GM12878 (cell line): ENCODE results near the gene CATSPERZ. TPM values are rescaled to one million over a fixed set of nuclear protein-coding genes. Genes with fewer than 3 reads are reported as not detected.

Experiments used
- ATF7 ChIP-seq: fragments of 450-650 bp; IDR thresholded peaks from 2 replicates; pipeline ENCODE4 v1.6.1; 2016; ENCODE audit warnings: low read depth, mild to moderate bottlenecking
- BCL11A ChIP-seq: IDR thresholded peaks from 2 replicates; pipeline ENCODE4 v1.6.1; 2011; ENCODE audit warnings: low read depth, low read length
- DPF2 ChIP-seq: fragments of 450-650 bp; IDR thresholded peaks from 2 replicates; pipeline ENCODE4 v1.6.1; 2017; ENCODE audit warnings: mild to moderate bottlenecking
- ELK1 ChIP-seq: IDR thresholded peaks from 2 replicates; pipeline ENCODE4 v1.6.1; 2012; ENCODE audit warnings: low read depth, low read length, improper control_type of control experiment
- EZH2 ChIP-seq: IDR thresholded peaks from 2 replicates; pipeline ENCODE4 v1.6.1; 2012; ENCODE audit warnings: low read depth, mild to moderate bottlenecking, control low read depth, inconsistent platforms, low read length, borderline replicate concordance; ENCODE audit not compliant: control insufficient read depth
- HDAC6 ChIP-seq: fragments of 200-600 bp; sonication (generic); IDR thresholded peaks from one replicate; pipeline ENCODE4 v1.8.0; 2017; ENCODE audit warnings: antibody characterized with exemption; ENCODE audit not compliant: unreplicated experiment
- HDGF ChIP-seq: fragments of 450-650 bp; IDR thresholded peaks from 2 replicates; pipeline ENCODE4 v1.6.1; 2016; ENCODE audit warnings: antibody characterized with exemption
- IKZF1 ChIP-seq: fragments of 450-650 bp; conservative IDR thresholded peaks from 2 replicates; pipeline ENCODE4 v1.6.1; 2017; ENCODE audit warnings: antibody characterized with exemption, mild to moderate bottlenecking
- JUNB ChIP-seq: IDR thresholded peaks from 2 replicates; pipeline ENCODE4 v1.6.1; 2016; ENCODE audit warnings: antibody characterized with exemption, mild to moderate bottlenecking
- JUND ChIP-seq: IDR thresholded peaks from 2 replicates; pipeline ENCODE4 v1.6.1; 2012; ENCODE audit warnings: low read depth, mild to moderate bottlenecking, low read length, improper control_type of control experiment, moderate library complexity
- KDM1A ChIP-seq: fragments of 200-600 bp; sonication (generic); IDR thresholded peaks from 2 replicates; pipeline ENCODE4 v1.6.1; 2016; ENCODE audit warnings: borderline replicate concordance
- MEF2A ChIP-seq: IDR thresholded peaks from 2 replicates; pipeline ENCODE4 v1.6.1; 2011; ENCODE audit warnings: low read depth, mild to moderate bottlenecking, low read length, moderate library complexity; ENCODE audit not compliant: insufficient read depth
- MTA2 ChIP-seq: fragments of 450-650 bp; IDR thresholded peaks from 2 replicates; pipeline ENCODE4 v1.6.1; 2016; ENCODE audit warnings: low read depth, mild to moderate bottlenecking, moderate library complexity
- SPI1 ChIP-seq: IDR thresholded peaks from 2 replicates; pipeline ENCODE4 v1.6.1; 2011; ENCODE audit warnings: low read depth, mild to moderate bottlenecking, low read length, moderate library complexity, borderline replicate concordance; ENCODE audit not compliant: insufficient read depth
- SREBF2 ChIP-seq: IDR thresholded peaks from 2 replicates; pipeline ENCODE4 v1.6.1; 2012; ENCODE audit warnings: mild to moderate bottlenecking, low read length
- ZZZ3 ChIP-seq: IDR thresholded peaks from 2 replicates; pipeline ENCODE4 v1.6.1; 2011; ENCODE audit warnings: low read depth; ENCODE audit not compliant: control insufficient read depth, insufficient read length
- polyA plus RNA-seq, 11 experiments: library from polyadenylated mRNA; depleted of rRNA in 4 of 11; unstranded in 6 of 11; stranded (reverse) in 5 of 11; fragments of >200 nt; fragmentation: Nextera tagmentation in 4 of 11; fragmentation: Illumina TruSeq in 1 of 11; extraction: Ambion mirVana in 4 of 11; extraction: Trizol in 1 of 11; gene quantifications; 1 replicate in 1 of 11; 2 replicates in 10 of 11; pipeline versions ENCODE4 v1.2.1 to v1.2.3, GENCODE V29; 2011 to 2016; ENCODE audit warnings: inconsistent platforms in 2 of 11, missing spikeins in 2 of 11, low read depth in 1 of 11
- total RNA-seq, 4 experiments: library from RNA; depleted of rRNA in 3 of 4; stranded (reverse); fragments of >200 nt in 3 of 4; fragmentation: Illumina TruSeq in 1 of 4; extraction: Trizol in 1 of 4; gene quantifications; 2 replicates each; pipeline versions ENCODE4 v1.2.1 to v1.2.3, GENCODE V29; 2013 to 2021
- TF ChIP-seq, protein P1 (sequence below): fragments of 450-650 bp; IDR thresholded peaks from 2 replicates; pipeline ENCODE4 v1.6.1; 2017; ENCODE audit warnings: low read depth, mild to moderate bottlenecking, moderate library complexity
- TF ChIP-seq, protein P2 (sequence below): fragments of 450-650 bp; conservative IDR thresholded peaks from 2 replicates; pipeline ENCODE4 v1.6.1; 2017; ENCODE audit warnings: mild to moderate bottlenecking, moderate library complexity
- TF ChIP-seq, protein P3 (sequence below), 3 experiments: IDR thresholded peaks in 2 of 3; conservative IDR thresholded peaks in 1 of 3; 2 replicates each; pipeline ENCODE4 v1.5.1; 2011; ENCODE audit warnings: low read depth in 3 of 3, low read length in 3 of 3, mild to moderate bottlenecking in 3 of 3, control low read depth in 2 of 3, moderate library complexity in 2 of 3, inconsistent platforms in 1 of 3, mixed read lengths in 1 of 3; ENCODE audit not compliant: control insufficient read depth in 2 of 3, insufficient read depth in 1 of 3; ENCODE audit errors: extremely low read depth in 1 of 3

Gene CATSPERZ
- total and polyA plus RNA-seq, 10 of the 15 experiments (the other 5 are each of a cell fraction or from before 2014, with no cell fraction given), result 0.12 to 0.31 TPM; not detected in 8

DNA sequence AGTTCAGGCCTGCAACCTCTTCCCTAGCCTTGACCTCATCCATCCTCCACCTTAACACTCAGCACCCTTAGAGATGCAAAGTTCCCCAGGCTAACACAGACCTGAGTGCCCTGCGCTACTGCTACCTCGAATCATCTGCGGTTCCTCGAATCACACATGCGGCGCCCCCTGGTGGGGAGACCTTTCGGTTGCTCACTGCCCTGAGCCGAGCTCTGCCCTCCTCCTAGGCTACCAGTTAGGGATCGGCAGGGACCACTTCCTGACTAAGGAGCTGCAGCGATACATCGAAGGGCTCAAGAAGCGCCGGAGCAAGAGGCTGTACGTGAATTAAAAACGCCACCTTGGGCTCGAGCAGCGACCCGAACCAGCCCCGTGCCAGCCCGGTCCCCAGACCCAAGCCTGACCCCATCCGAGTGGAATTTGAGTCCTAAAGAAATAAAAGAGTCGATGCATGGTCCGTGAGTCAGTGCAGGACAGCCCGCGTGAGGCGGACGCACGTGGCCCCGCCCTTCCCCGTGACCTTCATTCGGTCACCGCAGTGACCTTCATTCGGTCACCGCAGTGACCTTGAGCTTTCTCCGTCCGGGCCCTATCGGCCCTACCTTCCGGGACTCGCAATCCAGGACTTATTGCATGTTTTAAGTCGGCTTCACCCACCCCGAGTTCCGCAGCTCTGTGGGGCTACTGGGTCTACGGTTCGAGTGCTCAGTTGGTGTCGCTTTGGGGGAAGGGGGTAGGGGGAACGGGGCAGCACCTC lies 4.3 kb downstream of the CATSPERZ start (continued):
- TF ChIP-seq MTA2, result peak; percentile 61; the same call in 1 of the 2 replicates
- no peak for TF ChIP-seq EZH2
- peak; percentile 61; the same call in 1 of the 2 replicates for TF ChIP-seq DPF2
- TF ChIP-seq, protein P1, sequence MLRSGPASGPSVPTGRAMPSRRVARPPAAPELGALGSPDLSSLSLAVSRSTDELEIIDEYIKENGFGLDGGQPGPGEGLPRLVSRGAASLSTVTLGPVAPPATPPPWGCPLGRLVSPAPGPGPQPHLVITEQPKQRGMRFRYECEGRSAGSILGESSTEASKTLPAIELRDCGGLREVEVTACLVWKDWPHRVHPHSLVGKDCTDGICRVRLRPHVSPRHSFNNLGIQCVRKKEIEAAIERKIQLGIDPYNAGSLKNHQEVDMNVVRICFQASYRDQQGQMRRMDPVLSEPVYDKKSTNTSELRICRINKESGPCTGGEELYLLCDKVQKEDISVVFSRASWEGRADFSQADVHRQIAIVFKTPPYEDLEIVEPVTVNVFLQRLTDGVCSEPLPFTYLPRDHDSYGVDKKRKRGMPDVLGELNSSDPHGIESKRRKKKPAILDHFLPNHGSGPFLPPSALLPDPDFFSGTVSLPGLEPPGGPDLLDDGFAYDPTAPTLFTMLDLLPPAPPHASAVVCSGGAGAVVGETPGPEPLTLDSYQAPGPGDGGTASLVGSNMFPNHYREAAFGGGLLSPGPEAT, result peak; percentile 44; the same call in 1 of the 2 replicates
- TF ChIP-seq, protein P2, sequence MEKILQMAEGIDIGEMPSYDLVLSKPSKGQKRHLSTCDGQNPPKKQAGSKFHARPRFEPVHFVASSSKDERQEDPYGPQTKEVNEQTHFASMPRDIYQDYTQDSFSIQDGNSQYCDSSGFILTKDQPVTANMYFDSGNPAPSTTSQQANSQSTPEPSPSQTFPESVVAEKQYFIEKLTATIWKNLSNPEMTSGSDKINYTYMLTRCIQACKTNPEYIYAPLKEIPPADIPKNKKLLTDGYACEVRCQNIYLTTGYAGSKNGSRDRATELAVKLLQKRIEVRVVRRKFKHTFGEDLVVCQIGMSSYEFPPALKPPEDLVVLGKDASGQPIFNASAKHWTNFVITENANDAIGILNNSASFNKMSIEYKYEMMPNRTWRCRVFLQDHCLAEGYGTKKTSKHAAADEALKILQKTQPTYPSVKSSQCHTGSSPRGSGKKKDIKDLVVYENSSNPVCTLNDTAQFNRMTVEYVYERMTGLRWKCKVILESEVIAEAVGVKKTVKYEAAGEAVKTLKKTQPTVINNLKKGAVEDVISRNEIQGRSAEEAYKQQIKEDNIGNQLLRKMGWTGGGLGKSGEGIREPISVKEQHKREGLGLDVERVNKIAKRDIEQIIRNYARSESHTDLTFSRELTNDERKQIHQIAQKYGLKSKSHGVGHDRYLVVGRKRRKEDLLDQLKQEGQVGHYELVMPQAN, result peak; percentile 56; the same call in 1 of the 2 replicates
- peak; percentile 70 for TF ChIP-seq IKZF1
- no peak for TF ChIP-seq HDAC6
- TF ChIP-seq JUND, result no peak
- TF ChIP-seq ZZZ3, result no peak
- TF ChIP-seq SREBF2, result no peak
- no peak for TF ChIP-seq MEF2A
- peak; percentile 51; the same call in 1 of the 2 replicates for TF ChIP-seq ATF7
- TF ChIP-seq HDGF, result no peak; the same call in 1 of the 2 replicates
- TF ChIP-seq SPI1, result peak; percentile 33; the same call in 1 of the 2 replicates
- TF ChIP-seq JUNB, result 0 out of 2 replicates have a peak, but pooled peaks have one; percentile 12
- TF ChIP-seq, protein P3, sequence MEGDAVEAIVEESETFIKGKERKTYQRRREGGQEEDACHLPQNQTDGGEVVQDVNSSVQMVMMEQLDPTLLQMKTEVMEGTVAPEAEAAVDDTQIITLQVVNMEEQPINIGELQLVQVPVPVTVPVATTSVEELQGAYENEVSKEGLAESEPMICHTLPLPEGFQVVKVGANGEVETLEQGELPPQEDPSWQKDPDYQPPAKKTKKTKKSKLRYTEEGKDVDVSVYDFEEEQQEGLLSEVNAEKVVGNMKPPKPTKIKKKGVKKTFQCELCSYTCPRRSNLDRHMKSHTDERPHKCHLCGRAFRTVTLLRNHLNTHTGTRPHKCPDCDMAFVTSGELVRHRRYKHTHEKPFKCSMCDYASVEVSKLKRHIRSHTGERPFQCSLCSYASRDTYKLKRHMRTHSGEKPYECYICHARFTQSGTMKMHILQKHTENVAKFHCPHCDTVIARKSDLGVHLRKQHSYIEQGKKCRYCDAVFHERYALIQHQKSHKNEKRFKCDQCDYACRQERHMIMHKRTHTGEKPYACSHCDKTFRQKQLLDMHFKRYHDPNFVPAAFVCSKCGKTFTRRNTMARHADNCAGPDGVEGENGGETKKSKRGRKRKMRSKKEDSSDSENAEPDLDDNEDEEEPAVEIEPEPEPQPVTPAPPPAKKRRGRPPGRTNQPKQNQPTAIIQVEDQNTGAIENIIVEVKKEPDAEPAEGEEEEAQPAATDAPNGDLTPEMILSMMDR (IDR thresholded peaks at IDR 0.05 in 2 of 3, conservative IDR thresholded peaks at IDR 0.05 in 1 of 3; ENCODE audit: control insufficient read depth in 2 of 3, extremely low read depth in 1 of 3, insufficient read depth in 1 of 3, low read depth in 3 of 3, low read length in 3 of 3), result peak; percentile 89 to 94 (median 93); a peak in 5 of 6 replicates
- no peak for TF ChIP-seq ELK1
- no peak for TF ChIP-seq BCL11A
- TF ChIP-seq KDM1A, result no peak
